ENCODE data around the gene PNPLA3. TPM values are rescaled to one million over a fixed set of nuclear protein-coding genes. Genes with fewer than 3 reads are reported as not detected.

The PNPLA3 gene
- polyA plus RNA-seq, 2 donors, result 0.19 to 0.41 TPM

DNA sequence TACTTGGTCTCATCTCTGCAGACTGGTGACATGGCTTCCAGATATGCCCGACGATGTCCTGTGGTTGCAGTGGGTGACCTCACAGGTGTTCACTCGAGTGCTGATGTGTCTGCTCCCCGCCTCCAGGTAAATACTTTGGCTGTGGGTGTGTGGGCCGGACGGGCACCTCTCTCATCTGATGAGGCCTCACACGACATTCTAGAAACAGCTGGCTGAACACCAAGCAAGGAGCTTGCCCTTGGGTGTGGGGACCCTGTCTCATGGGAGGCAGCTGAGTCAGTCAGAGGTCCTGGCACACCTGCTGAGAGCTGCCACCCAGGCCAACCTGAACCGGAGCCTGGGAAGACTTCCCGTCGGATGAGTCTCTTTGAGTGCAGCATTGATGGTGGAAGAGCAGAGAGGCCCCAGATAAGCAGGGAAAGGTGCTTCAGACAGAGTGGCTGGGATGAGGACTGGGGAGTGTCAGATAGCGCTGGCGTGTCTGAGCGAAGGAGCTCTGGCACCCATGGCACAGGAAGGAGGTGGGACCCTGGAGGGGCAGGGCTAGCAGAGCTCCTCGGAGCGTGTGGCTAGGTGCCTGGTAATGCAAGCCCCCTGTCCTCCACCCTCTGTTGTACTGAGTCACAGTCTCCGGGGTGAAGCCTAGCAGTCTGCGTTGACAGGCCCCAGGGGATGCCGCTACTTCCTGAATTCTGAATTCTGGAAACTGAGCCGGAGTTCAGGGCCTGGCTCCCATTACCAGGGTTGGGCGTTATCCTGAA, 21.2 kb downstream of the PNPLA3 start:
- Histone ChIP-seq H3K9me3 (ENCODE audit: control insufficient read depth in 2 of 2, insufficient read depth in 1 of 2, low read depth in 1 of 2, low read length in 1 of 2) (peaks cover 0 to 3% of the 10 kb centered on the region in 2 donors), H3K27ac (ENCODE audit: low read depth in 2 of 2, low read length in 1 of 2) (no peak overlapping the region), H3K36me3 (ENCODE audit: control insufficient read depth in 2 of 2, insufficient read depth in 2 of 2, low read length in 1 of 2) (no peaks in the 10 kb centered on the region), H3K27me3 (ENCODE audit: control insufficient read depth in 1 of 2, insufficient read depth in 2 of 2, low read length in 2 of 2) (no peaks in the 10 kb centered on the region), H3K4me3 (ENCODE audit: low read depth in 1 of 2, low read length in 2 of 2) (no peak overlapping the region), H3K4me1 (ENCODE audit: control insufficient read depth in 2 of 2, insufficient read depth in 2 of 2, low read length in 1 of 2) (no peaks in the 10 kb centered on the region)
- 79 to 80% methylated on average over 20 of the region's 20 CpGs for WGBS, 2 donors

DNA sequence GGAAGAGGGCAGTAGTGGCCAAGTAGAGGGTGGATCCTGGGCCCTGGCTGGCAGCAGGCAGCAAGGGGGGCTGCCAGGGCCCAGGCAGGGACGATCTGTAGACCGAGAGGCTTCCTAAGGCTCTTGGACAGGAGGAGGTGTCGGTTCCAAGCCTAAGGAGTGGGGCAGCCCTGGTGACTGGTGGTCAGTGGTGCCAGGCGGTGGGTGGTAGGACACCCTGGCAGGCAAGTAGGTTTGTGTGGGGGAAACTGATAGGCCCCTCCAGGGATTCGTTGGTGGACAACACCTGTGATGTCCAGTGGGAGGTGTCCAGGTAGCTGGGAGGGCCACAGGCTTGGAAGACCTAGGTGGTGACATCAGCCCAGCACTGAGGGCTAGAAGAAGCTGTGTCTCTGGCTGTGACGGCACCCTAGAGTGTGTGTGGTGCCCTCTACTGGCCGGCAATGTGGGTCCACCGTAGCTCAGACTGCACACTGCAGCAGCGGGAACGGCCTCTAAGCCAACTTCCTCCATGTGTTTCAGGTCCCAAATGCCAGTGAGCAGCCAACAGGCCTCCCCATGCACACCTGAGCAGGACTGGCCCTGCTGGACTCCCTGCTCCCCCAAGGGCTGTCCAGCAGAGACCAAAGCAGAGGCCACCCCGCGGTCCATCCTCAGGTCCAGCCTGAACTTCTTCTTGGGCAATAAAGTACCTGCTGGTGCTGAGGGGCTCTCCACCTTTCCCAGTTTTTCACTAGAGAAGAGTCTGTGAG, 22.2 kb downstream of the PNPLA3 start:
- Histone ChIP-seq H3K27ac (ENCODE audit: low read depth in 2 of 2, low read length in 1 of 2) (no peak overlapping the region), H3K4me1 (ENCODE audit: control insufficient read depth in 2 of 2, insufficient read depth in 2 of 2, low read length in 1 of 2) (no peaks in the 10 kb centered on the region), H3K36me3 (ENCODE audit: control insufficient read depth in 2 of 2, insufficient read depth in 2 of 2, low read length in 1 of 2) (no peaks in the 10 kb centered on the region), H3K9me3 (ENCODE audit: control insufficient read depth in 2 of 2, insufficient read depth in 1 of 2, low read depth in 1 of 2, low read length in 1 of 2) (peaks cover 0 to 3% of the 10 kb centered on the region in 2 donors), H3K27me3 (ENCODE audit: control insufficient read depth in 1 of 2, insufficient read depth in 2 of 2, low read length in 2 of 2) (no peaks in the 10 kb centered on the region), H3K4me3 (ENCODE audit: low read depth in 1 of 2, low read length in 2 of 2) (no peak overlapping the region)
- WGBS, 2 donors, result 50 to 52% methylated on average over 12 of the region's 12 CpGs

DNA sequence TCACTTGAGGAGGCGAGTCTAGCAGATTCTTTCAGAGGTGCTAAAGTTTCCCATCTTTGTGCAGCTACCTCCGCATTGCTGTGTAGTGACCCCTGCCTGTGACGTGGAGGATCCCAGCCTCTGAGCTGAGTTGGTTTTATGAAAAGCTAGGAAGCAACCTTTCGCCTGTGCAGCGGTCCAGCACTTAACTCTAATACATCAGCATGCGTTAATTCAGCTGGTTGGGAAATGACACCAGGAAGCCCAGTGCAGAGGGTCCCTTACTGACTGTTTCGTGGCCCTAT, 22.7 kb downstream of the PNPLA3 start:
- 78% methylated on average over 7 of the region's 7 CpGs for WGBS, 2 donors
- Histone ChIP-seq H3K4me1 (ENCODE audit: control insufficient read depth in 2 of 2, insufficient read depth in 2 of 2, low read length in 1 of 2) (peaks cover 0 to under 1% of the 10 kb centered on the region in 2 donors), H3K9me3 (ENCODE audit: control insufficient read depth in 2 of 2, insufficient read depth in 1 of 2, low read depth in 1 of 2, low read length in 1 of 2) (peaks cover 0 to 3% of the 10 kb centered on the region in 2 donors), H3K4me3 (ENCODE audit: low read depth in 1 of 2, low read length in 2 of 2) (no peak overlapping the region), H3K36me3 (ENCODE audit: control insufficient read depth in 2 of 2, insufficient read depth in 2 of 2, low read length in 1 of 2) (no peaks in the 10 kb centered on the region), H3K27ac (ENCODE audit: low read depth in 2 of 2, low read length in 1 of 2) (no peak overlapping the region), H3K27me3 (ENCODE audit: control insufficient read depth in 1 of 2, insufficient read depth in 2 of 2, low read length in 2 of 2) (no peaks in the 10 kb centered on the region)

DNA sequence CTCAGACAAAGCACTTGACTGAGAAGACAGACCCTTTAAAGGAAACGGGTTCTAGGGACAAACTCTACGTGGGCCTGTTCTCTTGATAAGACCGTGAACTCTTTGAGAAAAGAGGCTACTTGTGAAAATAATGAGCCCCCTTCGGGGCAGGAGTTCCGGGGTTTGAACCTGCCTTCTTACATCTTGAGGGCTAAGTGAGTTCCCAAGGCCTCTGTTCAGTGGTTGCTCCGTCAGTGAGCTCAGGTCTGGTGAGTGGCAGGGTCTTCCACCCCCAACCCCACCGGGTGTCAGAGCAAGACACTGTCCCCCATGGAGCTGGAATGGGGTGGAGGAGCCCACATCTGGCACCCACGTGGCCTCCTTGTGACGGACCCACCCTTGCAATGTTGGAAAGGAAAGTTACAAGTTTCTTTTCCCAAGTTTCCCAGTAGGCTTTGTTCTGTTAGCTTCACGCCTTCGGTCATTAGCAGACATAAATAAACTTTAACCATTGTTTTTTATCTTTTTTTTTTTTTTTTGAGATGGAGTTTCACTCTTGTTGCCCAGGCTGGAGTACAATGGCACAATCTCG, 25.3 kb downstream of the PNPLA3 start:
- peaks cover under 1 to 3% of the 10 kb centered on the region in 2 donors for H3K4me1 ChIP-seq (ENCODE audit: control insufficient read depth in 2 of 2, insufficient read depth in 2 of 2, low read length in 1 of 2)
- H3K4me3 ChIP-seq (ENCODE audit: low read depth in 1 of 2, low read length in 2 of 2), result no peak overlapping the region
- 78 to 80% methylated on average over 12 of the region's 12 CpGs for WGBS, 2 donors
- no peaks in the 10 kb centered on the region for H3K36me3 ChIP-seq (ENCODE audit: control insufficient read depth in 2 of 2, insufficient read depth in 2 of 2, low read length in 1 of 2)
- no peaks in the 10 kb centered on the region for H3K9me3 ChIP-seq (ENCODE audit: control insufficient read depth in 2 of 2, insufficient read depth in 1 of 2, low read depth in 1 of 2, low read length in 1 of 2)
- no peaks in the 10 kb centered on the region for H3K27me3 ChIP-seq (ENCODE audit: control insufficient read depth in 1 of 2, insufficient read depth in 2 of 2, low read length in 2 of 2)
- no peak overlapping the region for H3K27ac ChIP-seq (ENCODE audit: low read depth in 2 of 2, low read length in 1 of 2)

DNA sequence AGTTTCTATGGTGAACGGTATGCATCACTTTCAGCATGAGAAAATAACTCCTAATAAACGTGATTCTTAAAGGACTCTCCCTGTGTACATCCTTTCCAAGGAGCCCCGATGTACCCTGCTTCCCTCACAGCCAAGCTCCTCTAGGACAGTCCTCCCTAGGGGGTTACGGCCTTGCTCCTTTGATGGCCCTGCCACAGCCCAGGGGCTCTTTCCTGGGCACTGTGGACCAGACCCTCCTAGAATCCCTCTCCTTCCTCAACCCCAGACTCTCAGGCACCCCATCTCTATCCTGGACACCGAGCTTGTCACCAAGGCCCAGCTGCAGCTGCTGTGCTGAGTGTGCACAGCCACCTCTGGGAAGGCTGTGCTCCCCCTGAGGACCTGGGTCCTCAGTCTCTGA, 27.8 kb downstream of the PNPLA3 start:
- H3K36me3 ChIP-seq (ENCODE audit: control insufficient read depth in 2 of 2, insufficient read depth in 2 of 2, low read length in 1 of 2), result no peaks in the 10 kb centered on the region
- H3K4me1 ChIP-seq (ENCODE audit: control insufficient read depth in 2 of 2, insufficient read depth in 2 of 2, low read length in 1 of 2), result peaks cover 4% of the 10 kb centered on the region in 2 donors
- no peaks in the 10 kb centered on the region for H3K9me3 ChIP-seq (ENCODE audit: control insufficient read depth in 2 of 2, insufficient read depth in 1 of 2, low read depth in 1 of 2, low read length in 1 of 2)
- H3K4me3 ChIP-seq (ENCODE audit: low read depth in 1 of 2, low read length in 2 of 2), result no peak overlapping the region
- no peak overlapping the region for H3K27ac ChIP-seq (ENCODE audit: low read depth in 2 of 2, low read length in 1 of 2)
- 79 to 87% methylated on average over 5 of the region's 5 CpGs for WGBS, 2 donors
- H3K27me3 ChIP-seq (ENCODE audit: control insufficient read depth in 1 of 2, insufficient read depth in 2 of 2, low read length in 2 of 2), result no peaks in the 10 kb centered on the region

DNA sequence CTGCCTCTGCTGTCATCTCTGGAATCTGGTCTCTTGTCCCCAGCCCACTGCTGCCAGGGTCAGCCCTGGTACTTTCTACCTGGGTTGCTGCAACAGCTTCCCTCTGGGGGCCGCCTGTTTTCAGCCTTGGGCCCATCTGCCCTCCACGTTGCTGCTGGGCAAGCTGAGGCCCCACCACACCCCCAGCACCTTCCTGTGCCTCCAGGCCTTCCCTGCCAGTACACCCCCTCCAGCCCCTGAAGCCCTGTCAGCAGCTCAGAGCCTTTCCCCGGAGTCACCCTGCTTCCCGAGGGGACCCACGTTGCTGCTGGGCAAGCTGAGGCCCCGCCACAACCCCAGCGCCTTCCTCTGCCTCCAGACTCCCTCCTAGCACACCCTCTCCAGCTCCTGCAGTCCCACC, 28.4 kb downstream of the PNPLA3 start:
- Histone ChIP-seq H3K27me3 (ENCODE audit: control insufficient read depth in 1 of 2, insufficient read depth in 2 of 2, low read length in 2 of 2) (no peaks in the 10 kb centered on the region), H3K4me3 (ENCODE audit: low read depth in 1 of 2, low read length in 2 of 2) (no peak overlapping the region), H3K9me3 (ENCODE audit: control insufficient read depth in 2 of 2, insufficient read depth in 1 of 2, low read depth in 1 of 2, low read length in 1 of 2) (no peaks in the 10 kb centered on the region), H3K27ac (ENCODE audit: low read depth in 2 of 2, low read length in 1 of 2) (no peak overlapping the region), H3K36me3 (ENCODE audit: control insufficient read depth in 2 of 2, insufficient read depth in 2 of 2, low read length in 1 of 2) (no peaks in the 10 kb centered on the region), H3K4me1 (ENCODE audit: control insufficient read depth in 2 of 2, insufficient read depth in 2 of 2, low read length in 1 of 2) (peaks cover 4 to 5% of the 10 kb centered on the region in 2 donors)
- 52 to 62% methylated on average over 5 to 7 of the region's 7 CpGs for WGBS, 2 donors

DNA sequence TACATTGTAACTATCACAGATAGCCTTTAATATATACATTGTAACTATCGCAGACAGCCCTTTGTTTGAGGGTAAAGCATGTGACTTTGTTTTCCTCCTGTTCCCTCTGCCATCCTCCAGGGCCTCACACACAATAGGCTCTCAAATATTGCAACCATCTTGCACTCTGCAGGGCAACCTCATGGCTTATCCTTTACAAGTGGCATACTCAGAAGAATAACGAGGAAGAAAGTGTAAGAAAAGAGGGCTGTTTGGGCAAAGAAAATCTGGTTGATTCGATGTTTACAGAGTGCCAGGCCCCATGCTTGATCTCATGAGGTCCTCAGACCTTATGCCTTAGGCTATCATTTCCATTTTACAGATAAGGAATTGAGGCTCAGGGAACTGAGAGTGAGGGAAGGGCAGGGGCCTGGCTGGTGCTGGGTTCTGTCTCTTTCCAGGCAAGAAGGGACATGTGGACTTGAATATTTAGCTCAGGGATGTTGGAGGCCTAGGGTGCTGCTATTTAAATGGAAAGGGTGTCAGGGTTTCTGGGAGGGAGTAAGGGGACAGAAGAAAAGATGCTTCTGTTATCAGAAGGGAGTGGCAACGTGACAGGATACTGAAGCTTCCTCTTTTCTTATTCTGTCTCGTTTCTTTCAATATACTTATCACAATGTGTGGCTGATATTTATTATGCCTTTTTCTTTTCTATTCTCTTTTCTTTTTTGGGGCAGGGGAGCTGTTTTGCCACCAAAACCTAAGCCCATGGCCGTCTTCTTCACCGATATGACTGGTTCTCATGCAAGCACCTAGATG, 30.6 kb downstream of the PNPLA3 start:
- no peaks in the 10 kb centered on the region for H3K9me3 ChIP-seq (ENCODE audit: control insufficient read depth in 2 of 2, insufficient read depth in 1 of 2, low read depth in 1 of 2, low read length in 1 of 2)
- H3K36me3 ChIP-seq (ENCODE audit: control insufficient read depth in 2 of 2, insufficient read depth in 2 of 2, low read length in 1 of 2), result no peaks in the 10 kb centered on the region
- H3K27ac ChIP-seq (ENCODE audit: low read depth in 2 of 2, low read length in 1 of 2), result no peak overlapping the region
- peak overlapping the region; percentile 65 to 92 for H3K4me3 ChIP-seq (ENCODE audit: low read depth in 1 of 2, low read length in 2 of 2)
- no peaks in the 10 kb centered on the region for H3K27me3 ChIP-seq (ENCODE audit: control insufficient read depth in 1 of 2, insufficient read depth in 2 of 2, low read length in 2 of 2)
- H3K4me1 ChIP-seq (ENCODE audit: control insufficient read depth in 2 of 2, insufficient read depth in 2 of 2, low read length in 1 of 2), result peaks cover 4 to 5% of the 10 kb centered on the region in 2 donors
- WGBS, 2 donors, result 38% methylated on average over 7 of the region's 7 CpGs

DNA sequence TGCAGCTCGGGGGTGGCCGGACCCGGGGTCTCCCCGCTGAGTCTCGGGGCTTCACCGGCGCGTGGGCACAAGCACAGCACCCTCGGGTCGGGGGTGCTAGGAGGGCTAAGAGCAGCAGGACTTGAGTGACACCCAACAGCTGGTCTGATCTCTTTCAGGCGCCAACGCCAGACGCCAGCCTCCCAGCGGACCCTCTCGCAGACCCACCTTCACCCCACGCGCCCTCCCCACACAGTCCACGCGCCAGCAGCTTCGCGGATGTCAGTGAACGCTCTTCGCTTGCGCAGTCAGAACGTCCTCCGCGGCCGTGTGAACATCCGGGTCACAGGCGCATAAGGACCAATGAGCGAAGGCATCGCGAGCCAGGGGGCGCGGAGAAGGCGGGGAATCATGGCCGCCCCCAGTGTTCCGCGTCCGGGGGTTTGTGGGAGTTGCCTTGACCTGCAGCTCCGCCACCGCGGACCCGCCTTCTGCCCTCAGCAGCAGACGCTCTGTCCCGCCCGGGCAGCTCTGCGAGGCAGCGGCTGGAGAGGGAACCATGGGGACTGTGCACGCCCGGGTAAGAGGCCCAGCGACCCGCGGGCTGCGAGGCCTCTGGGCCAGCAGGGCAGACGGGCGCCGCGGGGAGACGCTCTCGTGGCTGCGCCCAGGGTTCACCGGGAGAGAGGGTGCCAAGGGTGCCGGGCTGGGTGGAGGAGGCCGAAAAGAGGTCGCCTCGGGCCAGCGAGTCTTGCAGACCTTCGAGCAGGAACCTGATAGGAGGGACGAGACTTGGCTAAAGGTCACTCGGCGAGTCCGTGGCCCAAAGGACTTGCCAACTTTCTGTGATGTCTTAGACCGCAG, 31.7 kb downstream of the PNPLA3 start, which contains the start of gene SAMM50:
Gene SAMM50, plus strand, starts transcription at position 403 of the 843 bp plus-strand sequence. Its CDS starts 136 bp downstream, at position 539.
- peak within 1 kb of the TSS; percentile 66 to 85 for H3K27ac ChIP-seq (ENCODE audit: low read depth in 2 of 2, low read length in 1 of 2)
- no peaks in the 10 kb centered on the region for H3K27me3 ChIP-seq (ENCODE audit: control insufficient read depth in 1 of 2, insufficient read depth in 2 of 2, low read length in 2 of 2)
- H3K36me3 ChIP-seq (ENCODE audit: control insufficient read depth in 2 of 2, insufficient read depth in 2 of 2, low read length in 1 of 2), result no peaks in the 10 kb centered on the region
- H3K9me3 ChIP-seq (ENCODE audit: control insufficient read depth in 2 of 2, insufficient read depth in 1 of 2, low read depth in 1 of 2, low read length in 1 of 2), result no peaks in the 10 kb centered on the region
- H3K4me1 ChIP-seq (ENCODE audit: control insufficient read depth in 2 of 2, insufficient read depth in 2 of 2, low read length in 1 of 2), result peaks cover 4 to 5% of the 10 kb centered on the region in 2 donors
- H3K4me3 ChIP-seq (ENCODE audit: low read depth in 1 of 2, low read length in 2 of 2), result peak within 1 kb of the TSS; percentile 65 to 92
- 0 to 1% methylated on average over 74 of the region's 74 CpGs for WGBS, 2 donors

Measured in esophagus (tissue), 2 donors.